ENCODE measurements around the gene SLK.

GRCh38 chr10:104038537-104038936 is 71.6 kb downstream of the SLK start:
- TF ChIP-seq CTCF (IDR thresholded peaks at IDR 0.05) (no peak), POLR2A (IDR thresholded peaks at IDR 0.05) (no peak), EP300 (IDR thresholded peaks at IDR 0.05) (no peak)

Data from upper lobe of left lung (tissue), 4 donors.